ENCODE data around the gene COL5A3.

- TF ChIP-seq GATA2 (IDR thresholded peaks at IDR 0.05; ENCODE audit: low read depth, low read length) (no peak), GATA3 (IDR thresholded peaks at IDR 0.05; ENCODE audit: low read depth, low read length) (no peak)
These were observed 41.2 kb downstream of the COL5A3 start for GRCh38 chr19:9968820-9969687.
